Left forelimb (tissue), 1 donor: ENCODE data around the gene SLC45A1.

Experiments used
- DNase-seq: peaks from one replicate; pipeline ENCODE4 v3.0.0-alpha.2; 2018; ENCODE audit warnings: low spot score

The SLC45A1 gene

GRCh38 chr1:8384577-8384976, 66.7 kb downstream of the SLC45A1 start:
- no peak for DNase-seq

GRCh38 chr1:8386247-8386646, 68.3 kb downstream of the SLC45A1 start:
- no peak for DNase-seq

- DNase-seq = no peak
Observed at GRCh38 chr1:8388732-8389562, 71.0 kb downstream of the SLC45A1 start.

- DNase-seq = no peak
Observed at GRCh38 chr1:8389958-8390535, 72.1 kb downstream of the SLC45A1 start.

- DNase-seq = no peak
Observed at GRCh38 chr1:8390707-8391106, 72.8 kb downstream of the SLC45A1 start.

GRCh38 chr1:8392522-8392921, 74.6 kb downstream of the SLC45A1 start:
- DNase-seq = no peak
